GM12878 (cell line): ENCODE results near the gene SPATA45. TPM values are rescaled to one million over a fixed set of nuclear protein-coding genes. Genes with fewer than 3 reads are reported as not detected.
A peak's percentile ranks its signal among the peaks of the same experiment; 100 is the strongest.

Source experiments
- ATAC-seq: fragments of 200-7000 bp; cut with Tn5 transposase; 3 replicates; pipeline ENCODE4 v1.9.1; 2020; ENCODE audit warnings: mild to moderate bottlenecking, moderate library complexity
- BruUV-seq: library from RNA; stranded (reverse); fragments of 400-500 nt; replicated peaks from 2 replicates; lab custom pipeline; 2021; lab: Mats Ljungman, UMichigan
- CTCF ChIA-PET: fragments of 300-600 bp; sonication (Branson Sonifier 250); formaldehyde crosslinking; extraction: SDS; loops from one replicate; lab custom pipeline; 2021; ENCODE audit warnings: inconsistent platforms; lab: Yijun Ruan, JAX
- POLR2A ChIA-PET: fragments of 350-600 bp; formaldehyde crosslinking; extraction: SDS; loops from one replicate; lab custom pipeline; 2021; ENCODE audit warnings: inconsistent platforms; lab: Charles Lee
- RAD21 ChIA-PET: fragments of 300-600 bp; sonication (Branson Sonifier 250); formaldehyde crosslinking; loops from one replicate; lab custom pipeline; 2023; ENCODE audit warnings: antibody characterized with exemption; ENCODE audit not compliant: unreplicated experiment; lab: Charles Lee
- SMC1A ChIA-PET: fragments of 300-600 bp; sonication (Branson Sonifier 250); formaldehyde crosslinking; loops from one replicate; lab custom pipeline; 2023; ENCODE audit not compliant: unreplicated experiment, uncharacterized antibody; lab: Charles Lee
- DNase-seq: peaks from one replicate; pipeline ENCODE4 v3.0.0-alpha.2; 2011; ENCODE audit warnings: low read depth, low spot score
- FAIRE-seq: peaks from 3 replicates; lab custom pipeline; 2011; peaks lifted over from hg19 to GRCh38; lab: Jason Lieb, UNC
- H2AFZ ChIP-seq: 2 replicates; pipeline ENCODE4 v1.6.0; 2011; ENCODE audit warnings: low read depth, low read length, control low read depth; ENCODE audit not compliant: control insufficient read depth
- H3K27ac ChIP-seq: 2 replicates; pipeline ENCODE4 v1.5.1; 2011; ENCODE audit warnings: control low read depth; ENCODE audit not compliant: control insufficient read depth, insufficient read depth
- H3K27me3 ChIP-seq, 2 experiments: replicated peaks in 1 of 2; 2 replicates each; pipeline versions ENCODE4 v1.6.0 to v1.6.1; 2011; ENCODE audit warnings: low read length in 1 of 2; ENCODE audit not compliant: control insufficient read depth in 2 of 2, insufficient read depth in 2 of 2
- H3K36me3 ChIP-seq, 2 experiments: 2 replicates each; pipeline ENCODE4 v1.5.1; 2011; ENCODE audit warnings: low read length in 1 of 2; ENCODE audit not compliant: control insufficient read depth in 2 of 2, insufficient read depth in 2 of 2
- H3K4me1 ChIP-seq: 2 replicates; pipeline ENCODE4 v1.6.1; 2011; ENCODE audit warnings: mild to moderate bottlenecking, low read length, moderate library complexity, mixed read lengths; ENCODE audit not compliant: control insufficient read depth, insufficient read depth
- H3K4me2 ChIP-seq: 2 replicates; pipeline ENCODE4 v1.6.0; 2011; ENCODE audit warnings: control low read depth; ENCODE audit not compliant: control insufficient read depth, insufficient read depth
- H3K4me3 ChIP-seq: fragments of 200-600 bp; sonication (generic); 2 replicates; pipeline ENCODE4 v1.5.1; 2016
- H3K79me2 ChIP-seq: 2 replicates; pipeline ENCODE4 v1.6.0; 2011; ENCODE audit warnings: low read length; ENCODE audit not compliant: control insufficient read depth, insufficient read depth
- H3K9ac ChIP-seq: 2 replicates; pipeline ENCODE4 v1.8.0; 2011; ENCODE audit warnings: low read length, control low read depth, mixed read lengths; ENCODE audit not compliant: control insufficient read depth, insufficient read depth
- H3K9me3 ChIP-seq: replicated peaks from 3 replicates; pipeline ENCODE4 v1.5.1; 2011; ENCODE audit warnings: mild to moderate bottlenecking, low read length; ENCODE audit not compliant: control insufficient read depth, insufficient read depth
- H4K20me1 ChIP-seq: 2 replicates; pipeline ENCODE4 v1.6.0; 2011; ENCODE audit not compliant: control insufficient read depth, insufficient read depth
- CEBPB ChIP-seq, 2 experiments: fragments of 150-350 bp in 1 of 2; IDR thresholded peaks; 2 replicates each; pipeline ENCODE4 v1.6.1; 2012 to 2014; ENCODE audit warnings: low read depth in 2 of 2, low read length in 2 of 2, borderline replicate concordance in 1 of 2, inconsistent platforms in 1 of 2
- CTCF ChIP-seq, 3 experiments: IDR thresholded peaks in 2 of 3; conservative IDR thresholded peaks in 1 of 3; 2 replicates each; pipeline ENCODE4 v1.5.1; 2011; ENCODE audit warnings: low read depth in 3 of 3, low read length in 3 of 3, mild to moderate bottlenecking in 3 of 3, control low read depth in 2 of 3, moderate library complexity in 2 of 3, inconsistent platforms in 1 of 3, mixed read lengths in 1 of 3; ENCODE audit not compliant: control insufficient read depth in 2 of 3, insufficient read depth in 1 of 3; ENCODE audit errors: extremely low read depth in 1 of 3
- FOXM1 ChIP-seq: IDR thresholded peaks from 2 replicates; pipeline ENCODE4 v1.6.1; 2012; ENCODE audit warnings: low read depth, mild to moderate bottlenecking, inconsistent platforms, low read length, moderate library complexity
- NFXL1 ChIP-seq: fragments of 450-650 bp; IDR thresholded peaks from 2 replicates; pipeline ENCODE4 v1.6.1; 2017; ENCODE audit warnings: antibody characterized with exemption, mild to moderate bottlenecking, borderline replicate concordance
- NKRF ChIP-seq: fragments of 450-650 bp; conservative IDR thresholded peaks from 2 replicates; pipeline ENCODE4 v1.6.1; 2017; ENCODE audit warnings: mild to moderate bottlenecking, moderate library complexity
- NR2C1 ChIP-seq: fragments of 450-650 bp; IDR thresholded peaks from 2 replicates; pipeline ENCODE4 v1.6.1; 2017; ENCODE audit warnings: antibody characterized with exemption, mild to moderate bottlenecking, moderate library complexity
- RAD21 ChIP-seq: IDR thresholded peaks from 2 replicates; pipeline ENCODE4 v1.6.1; 2011; ENCODE audit warnings: mild to moderate bottlenecking, low read depth, low read length, moderate library complexity; ENCODE audit not compliant: insufficient read depth
- RUNX3 ChIP-seq: IDR thresholded peaks from 2 replicates; pipeline ENCODE4 v1.6.1; 2012; ENCODE audit warnings: low read length, inconsistent platforms
- SMAD1 ChIP-seq: fragments of 450-650 bp; IDR thresholded peaks from 2 replicates; pipeline ENCODE4 v1.6.1; 2018; ENCODE audit warnings: mild to moderate bottlenecking, low read depth; ENCODE audit not compliant: partially characterized antibody
- SMC3 ChIP-seq: IDR thresholded peaks from 2 replicates; pipeline ENCODE4 v1.6.1; 2011; ENCODE audit warnings: low read length, improper control_type of control experiment, borderline replicate concordance
- ZBTB33 ChIP-seq: fragments of 450-650 bp; IDR thresholded peaks from 2 replicates; pipeline ENCODE4 v1.6.1; 2017; ENCODE audit warnings: mild to moderate bottlenecking
- ZNF274 ChIP-seq: IDR thresholded peaks from one replicate; pipeline ENCODE4 v1.8.0; 2011; ENCODE audit not compliant: insufficient read length, insufficient read depth
- WGBS: methylation state at CpG from one replicate; pipeline ENCODE4 v1.1.6; 2016; ENCODE audit warnings: low lambda C conversion rate; ENCODE audit not compliant: insufficient replicate concordance, insufficient coverage; ENCODE audit errors: missing lambda C conversion rate; 5-methylcytosine and 5-hydroxymethylcytosine counted together
- in situ Hi-C: fragments of 300-500 bp; cut with MboI; formaldehyde crosslinking; loops from 9 replicates; pipeline ENCODE4 v1.14.3; 2018; ENCODE audit warnings: mixed read lengths
- intact Hi-C: fragments of 100-400 bp; cut with micrococcal nuclease; formaldehyde crosslinking; loops from one replicate; pipeline ENCODE4 v1.14.2; 2022; ENCODE audit not compliant: unreplicated experiment
- polyA plus RNA-seq, 11 experiments: library from polyadenylated mRNA; depleted of rRNA in 4 of 11; unstranded in 6 of 11; stranded (reverse) in 5 of 11; fragments of >200 nt; fragmentation: Nextera tagmentation in 4 of 11; fragmentation: Illumina TruSeq in 1 of 11; extraction: Ambion mirVana in 4 of 11; extraction: Trizol in 1 of 11; gene quantifications; 1 replicate in 1 of 11; 2 replicates in 10 of 11; pipeline versions ENCODE4 v1.2.1 to v1.2.3, GENCODE V29; 2011 to 2016; ENCODE audit warnings: inconsistent platforms in 2 of 11, missing spikeins in 2 of 11, low read depth in 1 of 11
- total RNA-seq, 4 experiments: library from RNA; depleted of rRNA in 3 of 4; stranded (reverse); fragments of >200 nt in 3 of 4; fragmentation: Illumina TruSeq in 1 of 4; extraction: Trizol in 1 of 4; gene quantifications; 2 replicates each; pipeline versions ENCODE4 v1.2.1 to v1.2.3, GENCODE V29; 2013 to 2021

Gene SPATA45
- total and polyA plus RNA-seq, 10 of the 15 experiments (the other 5 are each of a cell fraction or from before 2014, with no cell fraction given) = 0.22 to 0.37 (median 0.31) TPM; not detected in 7

- RAD21 ChIA-PET = interaction anchor here (1.0 to 3.9 kb wide), 11 partner anchors 32 to 326 kb away, joined by 3 to 45 read pairs (median 9); no protein-coding TSS in a partner anchor
- intact Hi-C loops = loop anchor here (1.0 to 2.0 kb wide), 5 partner anchors 83 to 325 kb away; partner anchors contain the start of gene BATF3
- no peak for TF ChIP-seq ZBTB33
- TF ChIP-seq SMC3 = peak; percentile 80
- TF ChIP-seq ZNF274 = no peak
- no peak for TF ChIP-seq SMAD1
- no peak for TF ChIP-seq NFXL1
- TF ChIP-seq RUNX3 = peak; percentile 14; the same call in 1 of the 2 replicates
- TF ChIP-seq NKRF = no peak
- peak; percentile 53 to 71 (median 64); a peak in 5 of 6 replicates for TF ChIP-seq CTCF (IDR thresholded peaks at IDR 0.05 in 2 of 3, conservative IDR thresholded peaks at IDR 0.05 in 1 of 3; ENCODE audit: control insufficient read depth in 2 of 3, extremely low read depth in 1 of 3, insufficient read depth in 1 of 3, low read depth in 3 of 3, low read length in 3 of 3)
- TF ChIP-seq RAD21 = peak; percentile 81
- 0 out of 4 replicates have a peak, but pooled peaks of 1 of the 2 experiments have one; percentile 26 for TF ChIP-seq CEBPB (IDR thresholded peaks at IDR 0.05; ENCODE audit: borderline replicate concordance in 1 of 2, low read depth in 2 of 2, low read length in 2 of 2)
- 0 out of 2 replicates have a peak, but pooled peaks have one; percentile 46 for TF ChIP-seq FOXM1
- no peak for TF ChIP-seq NR2C1
Measured at GRCh38 chr1:212782422-212783154, 64.9 kb downstream of the SPATA45 start.

More at GRCh38 chr1:212782422-212783154, 64.9 kb downstream of the SPATA45 start:
- H3K79me2 ChIP-seq = no peaks in the 10 kb centered on the region
- ATAC-seq = peak; percentile 68
- peak; percentile 59 for FAIRE-seq
- no TSS peak for BruUV-seq
- no peak overlapping the region for H3K27ac ChIP-seq
- H3K4me2 ChIP-seq = no peak overlapping the region
- H4K20me1 ChIP-seq = no peaks in the 10 kb centered on the region
- H3K9me3 ChIP-seq = no peaks in the 10 kb centered on the region
- no peak overlapping the region for H2AFZ ChIP-seq
- no peak overlapping the region for H3K9ac ChIP-seq
- H3K4me3 ChIP-seq = no peak overlapping the region
- H3K36me3 ChIP-seq = peaks cover 2 to 4% of the 10 kb centered on the region in 2 experiments; a peak in 2 of 4 replicates
- SMC1A ChIA-PET = interaction anchor here (0.9 to 6.3 kb wide), 28 partner anchors 9 to 326 kb away, joined by 3 to 80 read pairs (median 6); partner anchors contain the start of genes NSL1 and TATDN3
- in situ Hi-C loops = no loop called here
- H3K4me1 ChIP-seq = peaks cover 10% of the 10 kb centered on the region; the same call in 1 of the 2 replicates
- no peak for DNase-seq
- H3K27me3 ChIP-seq = no peaks in the 10 kb centered on the region
- POLR2A ChIA-PET = interaction anchor here (0.6 to 2.5 kb wide), 3 partner anchors 9 to 212 kb away, joined by 3 to 6 read pairs (median 4); partner anchors contain the start of genes NSL1 and TATDN3
- CTCF ChIA-PET = interaction anchor here (0.7 to 7.4 kb wide), 35 partner anchors 9 to 466 kb away, joined by 3 to 103 read pairs (median 5); partner anchors contain the start of genes NSL1 and TATDN3
- 92% methylated on average over 3 of the region's 3 CpGs for WGBS
